ENCODE data around the gene BEAN1.

GRCh38 chr16:66391726-66392670, 35.1 kb upstream of the BEAN1 start:
- TF ChIP-seq NANOG (IDR thresholded peaks at IDR 0.05; ENCODE audit: borderline replicate concordance): no peak
- no peak for TF ChIP-seq REST (IDR thresholded peaks at IDR 0.05; ENCODE audit: unreplicated experiment)
- TF ChIP-seq CTCF (conservative IDR thresholded peaks at IDR 0.05; ENCODE audit: low read depth in 2 of 2): no peak
- no peak for TF ChIP-seq POLR2AphosphoS5 (IDR thresholded peaks at IDR 0.05; ENCODE audit: low read depth)
- TF ChIP-seq EZH2 (IDR thresholded peaks at IDR 0.05; ENCODE audit: low read depth, unreplicated experiment): no peak
- TF ChIP-seq EZH2phosphoT487 (IDR thresholded peaks at IDR 0.05; ENCODE audit: unreplicated experiment): no peak

Measured in GM23338 (cell line).